HG03469 (cell line): ENCODE results near the gene NDUFB3.
"Not testable (repeated sequence)": the region's sequence is repeated elsewhere in the genome, so short reads cannot be mapped to it uniquely, and the experiment has no call there.

Experiments
- ATAC-seq: cut with Tn5 transposase; IDR thresholded peaks from one replicate; pipeline ENCODE4 v1.9.1; 2021; ENCODE audit warnings: mild to moderate bottlenecking, moderate library complexity, moderate number of reproducible peaks; ENCODE audit not compliant: unreplicated experiment

The NDUFB3 gene

GRCh38 chr2:201071479-201072200 lies at the start of gene NDUFB3, which contains the start of gene HYCC2:
NDUFB3 (plus strand) TSS chr2:201072001; CDS start chr2:201078883, 6,882 bp downstream.
HYCC2 (minus strand) TSS chr2:201071671; CDS start chr2:201024009, 47,662 bp downstream.
- peak; percentile 95 for ATAC-seq

- no peak for ATAC-seq
Observed at GRCh38 chr2:201024518-201024917, 47.3 kb upstream of the NDUFB3 start.

- ATAC-seq = not testable (repeated sequence)
Observed at GRCh38 chr2:201034355-201034754, 37.4 kb upstream of the NDUFB3 start.

- not testable (repeated sequence) for ATAC-seq
Observed at GRCh38 chr2:201038361-201038760, 33.4 kb upstream of the NDUFB3 start.

GRCh38 chr2:201038855-201039254 lies 32.9 kb upstream of the NDUFB3 start:
- ATAC-seq = no peak

- ATAC-seq = no peak
Observed at GRCh38 chr2:201040867-201041628, 30.8 kb upstream of the NDUFB3 start.

- not testable (repeated sequence) for ATAC-seq
Observed at GRCh38 chr2:201042451-201042850, 29.4 kb upstream of the NDUFB3 start.

GRCh38 chr2:201043050-201043449 lies 28.8 kb upstream of the NDUFB3 start:
- not testable (repeated sequence) for ATAC-seq

GRCh38 chr2:201046881-201047280 lies 24.9 kb upstream of the NDUFB3 start:
- no peak for ATAC-seq

- no peak for ATAC-seq
Observed at GRCh38 chr2:201049455-201049854, 22.3 kb upstream of the NDUFB3 start.

- ATAC-seq = no peak
Observed at GRCh38 chr2:201057087-201057521, 14.7 kb upstream of the NDUFB3 start.

- no peak for ATAC-seq
Observed at GRCh38 chr2:201057715-201058248, 14.0 kb upstream of the NDUFB3 start.

GRCh38 chr2:201058914-201059313 lies 12.9 kb upstream of the NDUFB3 start:
- ATAC-seq = no peak

- no peak for ATAC-seq
Observed at GRCh38 chr2:201059961-201060755, 11.6 kb upstream of the NDUFB3 start.

GRCh38 chr2:201063516-201063915 lies 8.3 kb upstream of the NDUFB3 start:
- not testable (repeated sequence) for ATAC-seq

GRCh38 chr2:201064797-201065329 lies 6.9 kb upstream of the NDUFB3 start:
- no peak for ATAC-seq

- ATAC-seq = no peak
Observed at GRCh38 chr2:201070948-201071478, 788 bp upstream of the NDUFB3 start.

GRCh38 chr2:201072201-201072530 lies 365 bp downstream of the NDUFB3 start:
- ATAC-seq = no peak

- ATAC-seq = no peak
Observed at GRCh38 chr2:201073071-201073470, 1.3 kb downstream of the NDUFB3 start.

- no peak for ATAC-seq
Observed at GRCh38 chr2:201074996-201075395, 3.2 kb downstream of the NDUFB3 start.
